HG03571 (cell line): ENCODE data around the gene TCTN1.
"Not testable (repeated sequence)": the region's sequence is repeated elsewhere in the genome, so short reads cannot be mapped to it uniquely, and the experiment has no call there.

ENCODE experiments used
- ATAC-seq: cut with Tn5 transposase; IDR thresholded peaks from one replicate; pipeline ENCODE4 v1.9.1; 2021; ENCODE audit not compliant: unreplicated experiment

The TCTN1 gene

GRCh38 chr12:110613771-110614684, at the start of gene TCTN1:
TSS of gene TCTN1 (plus strand) at chr12:110614129. CDS start at chr12:110614183, 54 bp downstream.
- ATAC-seq: peak; percentile 93

- no peak for ATAC-seq
Measured at GRCh38 chr12:110564471-110564991, 49.4 kb upstream of the TCTN1 start.

- ATAC-seq: no peak
Measured at GRCh38 chr12:110565894-110566871, 47.7 kb upstream of the TCTN1 start.

- no peak for ATAC-seq
Measured at GRCh38 chr12:110566993-110567392, 46.9 kb upstream of the TCTN1 start.

GRCh38 chr12:110568752-110569151, 45.2 kb upstream of the TCTN1 start:
- ATAC-seq: no peak

- not testable (repeated sequence) for ATAC-seq
Measured at GRCh38 chr12:110569838-110570237, 44.1 kb upstream of the TCTN1 start.

- not testable (repeated sequence) for ATAC-seq
Measured at GRCh38 chr12:110570798-110571197, 43.1 kb upstream of the TCTN1 start.

GRCh38 chr12:110574044-110574443, 39.9 kb upstream of the TCTN1 start:
- no peak for ATAC-seq

GRCh38 chr12:110574717-110575230, 39.2 kb upstream of the TCTN1 start:
- ATAC-seq: not testable (repeated sequence)

GRCh38 chr12:110575326-110575725, 38.6 kb upstream of the TCTN1 start:
- ATAC-seq: no peak

- ATAC-seq: no peak
Measured at GRCh38 chr12:110576504-110576903, 37.4 kb upstream of the TCTN1 start.

GRCh38 chr12:110577864-110578693, 35.9 kb upstream of the TCTN1 start:
- ATAC-seq: no peak

GRCh38 chr12:110578694-110579534, 35.0 kb upstream of the TCTN1 start:
- no peak for ATAC-seq

- ATAC-seq: no peak
Measured at GRCh38 chr12:110579535-110580253, 34.2 kb upstream of the TCTN1 start.

GRCh38 chr12:110581931-110582275, 32.0 kb upstream of the TCTN1 start:
- ATAC-seq: no peak

GRCh38 chr12:110582276-110583136, 31.4 kb upstream of the TCTN1 start:
- peak; percentile 34 for ATAC-seq

- peak; percentile 75 for ATAC-seq
Measured at GRCh38 chr12:110583137-110584059, 30.5 kb upstream of the TCTN1 start, which contains the start of gene PPTC7. TSS of gene PPTC7 (minus strand) at chr12:110583318. CDS start at chr12:110583031, 287 bp downstream.
